ENCODE measurements around the gene RNMT. TPM values are rescaled to one million over a fixed set of nuclear protein-coding genes. Genes with fewer than 3 reads are reported as not detected.

The RNMT gene
- total and polyA plus RNA-seq, 2 of the 4 experiments (the other 2 are of a cell fraction): 13.3 to 13.6 TPM

DNA sequence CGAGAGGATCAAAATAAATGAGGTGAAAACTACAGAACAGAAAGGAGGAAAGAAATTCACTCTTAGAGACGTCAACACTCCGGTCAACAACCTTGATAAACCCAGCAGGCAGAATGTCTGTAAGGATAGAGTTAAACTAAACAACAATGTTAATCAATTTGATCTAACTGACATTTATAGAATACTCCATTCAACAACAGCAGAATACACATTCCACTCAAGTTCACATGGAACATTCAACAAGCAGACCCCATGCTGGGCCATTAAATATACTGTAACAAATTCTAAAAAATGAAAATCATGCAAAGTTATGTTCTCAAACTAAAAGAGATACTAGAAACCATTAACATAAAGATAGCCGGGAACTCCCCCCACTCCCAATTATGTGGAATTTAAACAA, 41.9 kb upstream of the RNMT start:
- Histone ChIP-seq H2AK5ac (ENCODE audit: low read depth, low read length) (no peak overlapping the region), H2BK20ac (ENCODE audit: low read depth, low read length) (no peak overlapping the region), H3K27ac (ENCODE audit: insufficient read depth, low read length) (no peak overlapping the region), H2BK15ac (ENCODE audit: low read depth, low read length) (no peak overlapping the region), H4K91ac (ENCODE audit: insufficient read depth, low read depth, low read length) (no peak overlapping the region), H3K18ac (ENCODE audit: low read depth, low read length) (no peak overlapping the region), H2AK9ac (replicated peaks; ENCODE audit: low read depth, low read length, poor library complexity) (no peak overlapping the region), H2BK120ac (ENCODE audit: low read depth, low read length) (no peak overlapping the region), H4K20me1 (ENCODE audit: insufficient read depth, low read length) (peaks cover 4% of the 10 kb centered on the region), H3K9me3 (ENCODE audit: control insufficient read depth, insufficient read depth, low read length) (no peaks in the 10 kb centered on the region), H3K23ac (ENCODE audit: low read depth, low read length) (no peak overlapping the region), H3K4me3 (ENCODE audit: insufficient read depth, low read depth, low read length) (no peak overlapping the region), H3K14ac (replicated peaks; ENCODE audit: low read depth, low read length) (no peak overlapping the region), H3K4me1 (ENCODE audit: control insufficient read depth, insufficient read depth, low read length) (no peaks in the 10 kb centered on the region), H2BK5ac (ENCODE audit: low read depth, low read length, poor library complexity, severe bottlenecking) (no peak overlapping the region), H2AFZ (replicated peaks; ENCODE audit: low read length, poor library complexity) (no peak overlapping the region), H3K4me2 (ENCODE audit: low read depth, low read length) (no peak overlapping the region), H4K8ac (ENCODE audit: low read depth in 2 of 2, low read length in 2 of 2) (no peak overlapping the region), H3K56ac (ENCODE audit: extremely low read depth, insufficient read depth, low read length) (no peak overlapping the region), H3K4ac (ENCODE audit: low read depth, low read length) (no peak overlapping the region), H3K79me1 (ENCODE audit: low read depth in 1 of 2, low read length in 2 of 2) (peaks cover 15 to 25% of the 10 kb centered on the region in 2 experiments; a peak in 3 of 4 replicates), H4K5ac (ENCODE audit: low read depth, low read length) (no peak overlapping the region), H3K36me3 (ENCODE audit: control insufficient read depth, insufficient read depth, low read length) (peaks cover 5% of the 10 kb centered on the region), H3K9ac (ENCODE audit: low read depth, low read length) (no peak overlapping the region), H3K27me3 (ENCODE audit: control insufficient read depth, insufficient read depth, low read length) (no peaks in the 10 kb centered on the region), H3K9me1 (ENCODE audit: insufficient read depth, low read length) (no peaks in the 10 kb centered on the region)
- DNase-seq (no peak), ATAC-seq (ENCODE audit: low read depth) (no peak)
- dilution Hi-C loops (cut with HindIII; ENCODE audit: low sequenced_read_pairs, unreplicated experiment) (no loop called here), in situ Hi-C loops (cut with MboI; ENCODE audit: low sequenced_read_pairs) (no loop called here), intact Hi-C loops (cut with micrococcal nuclease) (no loop called here)
- no CpG with 5 or more reads among the region's 4 CpGs for WGBS, 2 experiments (ENCODE audit: extremely low coverage in 2 of 2, insufficient read length in 1 of 2)
- no TSS peak for BruUV-seq (replicated peaks)
- CTCF ChIA-PET: no interaction called here
- TF ChIP-seq RAD21 (IDR thresholded peaks at IDR 0.05; ENCODE audit: low read length): no peak
- TF ChIP-seq MAZ (IDR thresholded peaks at IDR 0.05; ENCODE audit: borderline replicate concordance, low read depth, low read length): no peak
- no peak for TF ChIP-seq BHLHE40 (IDR thresholded peaks at IDR 0.05; ENCODE audit: low read depth, low read length)
- TF ChIP-seq RCOR1 (IDR thresholded peaks at IDR 0.05; ENCODE audit: insufficient replicate concordance, low read length): no peak
- no peak for TF ChIP-seq NFE2L2 (IDR thresholded peaks at IDR 0.05; ENCODE audit: low read depth, low read length)
- no peak for TF ChIP-seq POLR2A (IDR thresholded peaks at IDR 0.05; ENCODE audit: low read depth, low read length)
- no peak for TF ChIP-seq CEBPB (IDR thresholded peaks at IDR 0.05; ENCODE audit: low read depth, low read length)
- TF ChIP-seq FOS (IDR thresholded peaks at IDR 0.05; ENCODE audit: low read depth, low read length): no peak
- TF ChIP-seq USF2 (IDR thresholded peaks at IDR 0.05; ENCODE audit: low read depth, low read length): no peak
- no peak for TF ChIP-seq MAFK (IDR thresholded peaks at IDR 0.05; ENCODE audit: low read depth, low read length)
- no peak for TF ChIP-seq CHD1 (IDR thresholded peaks at IDR 0.05; ENCODE audit: low read depth, low read length)
- TF ChIP-seq ELK1 (IDR thresholded peaks at IDR 0.05; ENCODE audit: borderline replicate concordance, low read depth, low read length): no peak
- POLR2A ChIA-PET (ENCODE audit: unreplicated experiment): no interaction called here
